GM13977 (cell line): ENCODE data around the gene MEOX1.

ENCODE experiments used
- DNase-seq: peaks from one replicate; pipeline ENCODE4 v3.0.0; 2012; ENCODE audit warnings: low spot score
- CTCF ChIP-seq: IDR thresholded peaks from 2 replicates; pipeline ENCODE4 v1.5.1; 2012; ENCODE audit warnings: mild to moderate bottlenecking, control low read depth; ENCODE audit not compliant: insufficient read depth; ENCODE audit errors: extremely low read depth, missing control alignments
- in situ Hi-C: fragments of 300-500 bp; cut with MboI; formaldehyde crosslinking; loops from one replicate; pipeline ENCODE4 v1.12.0; 2022; ENCODE audit warnings: low sequenced_read_pairs, low pct_unique_long_range_greater_than_20kb, mixed read lengths, inconsistent platforms; ENCODE audit not compliant: unreplicated experiment

The MEOX1 gene

GRCh38 chr17:43673516-43674323 is 12.0 kb upstream of the MEOX1 start:
- TF ChIP-seq CTCF, result peak; percentile 83
- in situ Hi-C loops, result loop anchor here (5.0 kb wide), 1 partner anchor 91 kb away; no protein-coding TSS in a partner anchor
- peak; percentile 69 for DNase-seq

- no peak for DNase-seq
- in situ Hi-C loops, result loop anchor here (5.0 kb wide), 1 partner anchor 90 kb away; no protein-coding TSS in a partner anchor
- no peak for TF ChIP-seq CTCF
Observed at GRCh38 chr17:43671755-43672519, 10.2 kb upstream of the MEOX1 start.

- no peak for DNase-seq
- TF ChIP-seq CTCF, result no peak
- in situ Hi-C loops, result loop anchor here (5.0 kb wide), 1 partner anchor 89 kb away; no protein-coding TSS in a partner anchor
Observed at GRCh38 chr17:43671031-43671692, 9.4 kb upstream of the MEOX1 start.

- in situ Hi-C loops, result loop anchor here (5.0 kb wide), 1 partner anchor 88 kb away; no protein-coding TSS in a partner anchor
Observed at GRCh38 chr17:43670645-43671030, 8.9 kb upstream of the MEOX1 start.

GRCh38 chr17:43669971-43670644 is 8.4 kb upstream of the MEOX1 start:
- TF ChIP-seq CTCF, result no peak
- in situ Hi-C loops, result loop anchor here (5.0 kb wide), 1 partner anchor 88 kb away; no protein-coding TSS in a partner anchor
- DNase-seq, result no peak

More at GRCh38 chr17:43670645-43671030, 8.9 kb upstream of the MEOX1 start:
- no peak for TF ChIP-seq CTCF
- no peak for DNase-seq

- no peak for DNase-seq
- in situ Hi-C loops, result no loop called here
- TF ChIP-seq CTCF, result no peak
Observed at GRCh38 chr17:43667947-43668348, 6.2 kb upstream of the MEOX1 start.
